NB4 (cell line): Measurements from ENCODE around the gene MAG.

Source experiments
- MYC ChIP-seq: IDR thresholded peaks from 2 replicates; pipeline ENCODE4 v1.6.1; 2011; ENCODE audit warnings: low read depth, low read length
- POLR2A ChIP-seq: IDR thresholded peaks from 2 replicates; pipeline ENCODE4 v1.6.1; 2011; ENCODE audit warnings: mild to moderate bottlenecking; ENCODE audit not compliant: insufficient read length; ENCODE audit errors: extremely low read depth
- TF ChIP-seq, protein P1 (sequence below): IDR thresholded peaks from one replicate; pipeline ENCODE4 v1.5.1; 2012; ENCODE audit warnings: low read depth, low read length

- TF ChIP-seq, protein P1, sequence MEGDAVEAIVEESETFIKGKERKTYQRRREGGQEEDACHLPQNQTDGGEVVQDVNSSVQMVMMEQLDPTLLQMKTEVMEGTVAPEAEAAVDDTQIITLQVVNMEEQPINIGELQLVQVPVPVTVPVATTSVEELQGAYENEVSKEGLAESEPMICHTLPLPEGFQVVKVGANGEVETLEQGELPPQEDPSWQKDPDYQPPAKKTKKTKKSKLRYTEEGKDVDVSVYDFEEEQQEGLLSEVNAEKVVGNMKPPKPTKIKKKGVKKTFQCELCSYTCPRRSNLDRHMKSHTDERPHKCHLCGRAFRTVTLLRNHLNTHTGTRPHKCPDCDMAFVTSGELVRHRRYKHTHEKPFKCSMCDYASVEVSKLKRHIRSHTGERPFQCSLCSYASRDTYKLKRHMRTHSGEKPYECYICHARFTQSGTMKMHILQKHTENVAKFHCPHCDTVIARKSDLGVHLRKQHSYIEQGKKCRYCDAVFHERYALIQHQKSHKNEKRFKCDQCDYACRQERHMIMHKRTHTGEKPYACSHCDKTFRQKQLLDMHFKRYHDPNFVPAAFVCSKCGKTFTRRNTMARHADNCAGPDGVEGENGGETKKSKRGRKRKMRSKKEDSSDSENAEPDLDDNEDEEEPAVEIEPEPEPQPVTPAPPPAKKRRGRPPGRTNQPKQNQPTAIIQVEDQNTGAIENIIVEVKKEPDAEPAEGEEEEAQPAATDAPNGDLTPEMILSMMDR: no peak
- TF ChIP-seq POLR2A (no peak), MYC (no peak)
Measured at GRCh38 chr19:35290381-35291127, 1.4 kb upstream of the MAG start.
